Thoracic aorta (tissue), 2 donors: ENCODE data around the gene XKR3. TPM values are rescaled to one million over a fixed set of nuclear protein-coding genes. Genes with fewer than 3 reads are reported as not detected.

Source experiments
- ATAC-seq: fragments of 150-250 bp; one replicate; pipeline ENCODE4 v1.8.0; 2017; ENCODE audit warnings: low read depth; ENCODE audit not compliant: insufficient number of reproducible peaks, low FRiP score
- DNase-seq: peaks from one replicate; pipeline ENCODE4 v3.0.0-alpha.2; 2020; ENCODE audit warnings: low spot score
- H3K27ac ChIP-seq, 2 donors: fragments of 200-600 bp; sonication (generic); 1 replicate in 1 of 2; 2 replicates in 1 of 2; pipeline ENCODE4 v1.5.1; 2016; ENCODE audit warnings: mild to moderate bottlenecking in 2 of 2, moderate library complexity in 2 of 2
- H3K27me3 ChIP-seq: fragments of 200-600 bp; sonication (generic); replicated peaks from 2 replicates; pipeline ENCODE4 v1.6.0; 2016; ENCODE audit warnings: mild to moderate bottlenecking; ENCODE audit not compliant: insufficient read depth
- H3K36me3 ChIP-seq: fragments of 200-600 bp; sonication (generic); one replicate; pipeline ENCODE4 v1.5.1; 2016
- H3K4me1 ChIP-seq, 2 donors: fragments of 200-600 bp; sonication (generic); 1 replicate in 1 of 2; 2 replicates in 1 of 2; pipeline versions ENCODE4 v1.5.1 to v1.6.0; 2016; ENCODE audit warnings: low read depth in 2 of 2, mild to moderate bottlenecking in 1 of 2; ENCODE audit not compliant: control insufficient read depth in 1 of 2
- H3K4me3 ChIP-seq: fragments of 200-600 bp; sonication (generic); 2 replicates; pipeline ENCODE4 v1.5.1; 2016; ENCODE audit warnings: mild to moderate bottlenecking
- H3K9me3 ChIP-seq: fragments of 200-600 bp; sonication (generic); 2 replicates; pipeline ENCODE4 v1.5.1; 2016
- CTCF ChIP-seq: fragments of 200-600 bp; sonication (generic); IDR thresholded peaks from one replicate; pipeline ENCODE4 v1.5.1; 2019; ENCODE audit warnings: antibody characterized with exemption
- total RNA-seq, 2 donors: library from RNA; depleted of rRNA; stranded (reverse); fragments of >200 nt; gene quantifications; one replicate each; pipeline versions ENCODE4 v1.1.0 to v1.2.3, GENCODE V29; 2016

The XKR3 gene
- total RNA-seq, 2 donors from 2014 or later = not detected

GRCh38 chr22:16834971-16835370 is 9.8 kb upstream of the XKR3 start:
- DNase-seq (no peak), ATAC-seq (no peak)
- Histone ChIP-seq H3K27ac (no peak overlapping the region), H3K36me3 (no peaks in the 10 kb centered on the region), H3K9me3 (no peaks in the 10 kb centered on the region), H3K4me3 (no peak overlapping the region), H3K27me3 (no peaks in the 10 kb centered on the region), H3K4me1 (peaks cover 0 to 12% of the 10 kb centered on the region in 2 donors)
- no peak for TF ChIP-seq CTCF

GRCh38 chr22:16831257-16831656 is 6.0 kb upstream of the XKR3 start:
- TF ChIP-seq CTCF = no peak
- ATAC-seq (no peak), DNase-seq (no peak)
- no peaks in the 10 kb centered on the region for H3K4me1 ChIP-seq
- H3K36me3 ChIP-seq = no peaks in the 10 kb centered on the region
- no peak overlapping the region for H3K4me3 ChIP-seq
- no peaks in the 10 kb centered on the region for H3K27me3 ChIP-seq
- no peaks in the 10 kb centered on the region for H3K9me3 ChIP-seq
- no peak overlapping the region for H3K27ac ChIP-seq

GRCh38 chr22:16829985-16830384 is 4.8 kb upstream of the XKR3 start:
- H3K27me3 ChIP-seq = no peaks in the 10 kb centered on the region
- DNase-seq (no peak), ATAC-seq (no peak)
- no peaks in the 10 kb centered on the region for H3K9me3 ChIP-seq
- no peaks in the 10 kb centered on the region for H3K4me1 ChIP-seq
- no peak overlapping the region for H3K4me3 ChIP-seq
- H3K27ac ChIP-seq = no peak overlapping the region
- TF ChIP-seq CTCF = no peak
- no peaks in the 10 kb centered on the region for H3K36me3 ChIP-seq

GRCh38 chr22:16828876-16829275 is 3.7 kb upstream of the XKR3 start:
- no peak for TF ChIP-seq CTCF
- H3K36me3 ChIP-seq = no peaks in the 10 kb centered on the region
- no peak overlapping the region for H3K27ac ChIP-seq
- ATAC-seq = no peak
- no peak overlapping the region for H3K4me3 ChIP-seq
- H3K27me3 ChIP-seq = no peaks in the 10 kb centered on the region
- no peaks in the 10 kb centered on the region for H3K4me1 ChIP-seq
- DNase-seq = no peak
- H3K9me3 ChIP-seq = no peaks in the 10 kb centered on the region

GRCh38 chr22:16827506-16827905 is 2.3 kb upstream of the XKR3 start:
- ATAC-seq (no peak), DNase-seq (no peak)
- H3K27ac ChIP-seq = no peak overlapping the region
- no peaks in the 10 kb centered on the region for H3K27me3 ChIP-seq
- H3K4me3 ChIP-seq = no peak overlapping the region
- H3K9me3 ChIP-seq = no peaks in the 10 kb centered on the region
- no peaks in the 10 kb centered on the region for H3K4me1 ChIP-seq
- H3K36me3 ChIP-seq = no peaks in the 10 kb centered on the region
- TF ChIP-seq CTCF = no peak
